NCI-H2081 (cell line): ENCODE data around the gene C16orf54.
"Not testable (repeated sequence)": the region's sequence is repeated elsewhere in the genome, so short reads cannot be mapped to it uniquely, and the experiment has no call there.

Experiments used
- DNase-seq, 2 experiments: peaks; one replicate each; lab custom pipeline; 2025; lab: John Stamatoyannopoulos, UW

Gene C16orf54

GRCh38 chr16:29767062-29767461, 21.3 kb upstream of the C16orf54 start:
- no peak for DNase-seq

- no peak for DNase-seq
Observed at GRCh38 chr16:29766571-29766970, 20.8 kb upstream of the C16orf54 start.

DNA sequence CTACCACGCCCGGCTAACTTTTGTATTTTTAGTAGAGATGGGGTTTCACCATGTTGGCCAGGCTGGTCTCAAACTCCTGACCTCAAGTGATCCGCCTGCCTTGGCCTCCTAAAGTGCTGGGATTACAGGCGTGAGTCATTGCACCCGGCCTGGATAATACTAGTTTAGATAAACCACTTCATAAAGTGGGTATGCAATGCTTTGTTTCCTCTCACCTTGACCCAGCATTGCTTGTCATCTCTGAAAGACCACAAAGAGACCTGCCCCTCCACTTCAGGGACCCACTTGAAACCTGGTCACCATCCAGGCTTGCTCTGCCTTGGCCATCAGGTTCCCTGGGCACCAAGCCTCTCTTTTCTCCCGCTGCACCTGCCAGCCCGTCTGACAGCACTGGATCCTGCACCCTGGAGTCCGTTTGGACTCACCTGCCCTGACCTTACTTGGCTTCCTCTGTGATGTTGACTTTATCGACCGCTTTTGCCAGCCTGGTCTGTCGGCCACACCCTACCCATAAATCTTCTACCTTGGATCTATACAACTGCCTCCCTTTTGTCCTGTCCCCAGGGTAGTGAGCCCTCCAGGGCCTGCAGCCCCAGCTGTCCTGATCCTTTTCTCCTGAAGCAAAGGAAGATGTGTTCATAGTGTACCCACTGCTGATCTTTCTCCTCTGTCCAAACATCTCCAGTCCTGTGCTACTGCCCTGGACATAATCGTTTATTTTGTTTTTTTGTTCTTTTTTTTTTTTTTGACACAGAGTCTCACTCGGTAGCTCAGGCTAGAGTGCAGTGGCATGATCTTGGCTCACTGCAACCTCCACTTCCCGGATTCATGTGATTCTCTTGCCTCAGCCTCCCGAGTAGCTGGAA, 19.6 kb upstream of the C16orf54 start:
- DNase-seq: peak; percentile 4 to 39

GRCh38 chr16:29763326-29763725, 17.5 kb upstream of the C16orf54 start:
- no peak for DNase-seq

- DNase-seq: no peak
Observed at GRCh38 chr16:29761882-29762281, 16.1 kb upstream of the C16orf54 start.

DNA sequence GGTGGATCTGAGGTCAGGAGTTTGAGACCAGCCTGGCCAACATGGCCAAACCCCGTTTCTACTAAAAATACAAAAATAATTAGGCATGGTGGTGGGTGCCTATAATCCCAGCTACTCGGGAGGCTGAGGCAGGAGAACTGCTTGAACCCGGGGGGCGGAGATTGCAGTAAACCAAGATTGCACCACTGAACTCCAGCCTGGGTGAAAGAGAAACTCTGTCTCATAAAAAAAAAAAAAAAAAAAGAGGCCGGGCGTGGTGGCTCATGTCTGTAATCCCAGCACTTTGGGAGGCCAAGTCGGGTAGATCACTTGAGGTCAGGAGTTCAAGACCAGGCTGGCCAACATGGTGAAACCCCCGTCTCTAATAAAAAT, 15.5 kb upstream of the C16orf54 start:
- DNase-seq: not testable (repeated sequence)

DNA sequence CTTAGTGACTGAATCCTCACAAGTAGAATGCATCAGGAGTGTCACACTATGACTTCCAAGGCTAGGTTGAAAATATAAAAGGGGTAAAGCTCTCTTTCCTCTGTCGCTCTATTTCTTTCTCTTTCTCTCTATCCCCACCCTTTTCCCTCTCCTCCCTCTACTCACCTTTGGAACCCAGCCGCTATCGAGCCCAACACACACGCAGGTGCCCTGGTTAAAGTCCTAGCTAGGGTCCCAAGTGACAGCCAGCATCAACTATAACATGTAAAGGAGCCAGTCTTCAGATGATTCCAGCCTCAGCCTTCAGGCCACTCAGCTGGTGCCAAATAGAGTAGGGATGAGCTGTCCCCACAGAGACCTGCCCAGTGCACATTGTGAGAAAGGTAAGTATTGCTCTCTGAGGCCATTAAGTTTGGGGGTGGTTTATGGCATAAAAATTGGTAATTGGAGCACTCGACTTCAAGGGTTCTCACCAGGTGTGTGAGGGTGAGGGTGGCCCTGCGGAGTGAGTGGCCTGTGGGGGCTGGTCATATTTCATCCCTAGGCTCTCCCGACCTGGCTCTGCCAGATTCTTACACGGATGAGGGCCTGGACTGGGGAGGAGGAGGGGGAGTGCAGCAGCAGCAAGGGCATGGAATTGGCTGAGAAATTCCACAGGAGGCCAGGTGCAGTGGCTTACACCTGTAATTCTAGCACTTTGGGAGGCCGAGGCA, 14.9 kb upstream of the C16orf54 start:
- no peak for DNase-seq

DNA sequence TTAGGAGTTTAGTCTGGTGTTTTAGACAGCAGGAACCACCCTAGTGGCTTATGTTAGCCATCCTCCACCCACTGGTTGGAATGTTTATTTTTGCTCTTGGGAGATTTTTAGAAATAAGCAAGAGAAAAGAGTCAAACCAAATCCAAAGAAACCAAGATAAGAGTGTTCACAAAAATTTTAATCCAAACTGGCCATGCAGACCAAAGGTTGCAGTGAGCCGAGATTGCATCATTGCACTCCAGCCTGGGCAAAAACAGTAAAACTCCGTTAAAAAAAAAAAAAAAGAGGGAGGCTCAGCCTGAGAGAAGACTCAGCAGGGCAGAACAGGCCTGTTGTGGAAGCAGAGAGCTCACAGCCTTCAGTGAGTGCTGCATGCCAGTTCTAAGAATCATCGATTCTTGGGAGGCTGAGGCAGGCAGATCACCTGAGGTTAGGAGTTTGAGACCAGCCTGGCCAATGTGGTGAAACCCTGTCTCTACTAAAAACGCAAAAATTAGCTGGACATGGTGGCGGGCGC, 12.2 kb upstream of the C16orf54 start:
- no peak for DNase-seq

GRCh38 chr16:29757086-29757485, 11.3 kb upstream of the C16orf54 start:
- not testable (repeated sequence) for DNase-seq

- DNase-seq: no peak
Observed at GRCh38 chr16:29756654-29757053, 10.9 kb upstream of the C16orf54 start.

GRCh38 chr16:29753516-29753915, 7.7 kb upstream of the C16orf54 start:
- DNase-seq: no peak

- DNase-seq: not testable (repeated sequence)
Observed at GRCh38 chr16:29748760-29749149, 3.0 kb upstream of the C16orf54 start.

DNA sequence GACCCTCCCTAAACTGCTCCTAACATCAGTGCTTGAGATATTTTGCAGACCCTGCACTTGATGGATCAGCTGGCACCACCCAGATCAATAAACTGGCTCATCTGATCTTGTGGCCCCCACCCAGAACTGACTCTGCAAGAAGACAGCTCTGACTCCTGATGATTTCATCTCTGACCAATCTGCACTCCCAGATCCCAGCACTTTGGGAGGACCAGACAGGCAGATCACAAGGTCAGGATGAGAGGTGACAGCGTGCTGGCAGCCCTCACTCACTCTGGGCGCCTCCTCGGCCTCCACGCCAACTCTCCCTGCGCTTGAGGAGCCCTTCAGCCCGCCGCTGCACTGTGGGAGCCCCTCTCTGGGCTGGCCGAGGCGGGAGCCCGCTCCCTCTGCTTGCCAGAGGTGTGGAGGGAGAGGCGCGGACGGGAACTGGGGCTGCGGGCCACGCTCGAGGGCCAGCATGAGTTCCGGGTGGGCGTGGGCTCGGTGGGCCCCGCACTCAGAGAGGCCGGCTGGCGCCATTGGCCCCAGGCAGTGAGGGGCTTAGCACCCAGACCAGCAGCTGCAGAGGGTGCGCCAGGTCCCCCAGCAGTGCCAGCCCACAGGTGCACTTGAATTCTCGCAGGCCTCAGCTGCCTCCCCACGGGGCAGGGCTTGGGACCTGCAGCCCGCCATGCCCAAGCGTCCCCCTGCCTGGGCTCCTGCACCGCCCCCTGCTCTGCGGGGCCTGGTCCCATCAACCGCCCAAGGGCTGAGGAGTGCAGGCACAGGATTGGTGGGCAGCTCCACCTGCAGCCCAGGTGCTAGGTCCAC, 2.4 kb upstream of the C16orf54 start:
- no peak for DNase-seq

DNA sequence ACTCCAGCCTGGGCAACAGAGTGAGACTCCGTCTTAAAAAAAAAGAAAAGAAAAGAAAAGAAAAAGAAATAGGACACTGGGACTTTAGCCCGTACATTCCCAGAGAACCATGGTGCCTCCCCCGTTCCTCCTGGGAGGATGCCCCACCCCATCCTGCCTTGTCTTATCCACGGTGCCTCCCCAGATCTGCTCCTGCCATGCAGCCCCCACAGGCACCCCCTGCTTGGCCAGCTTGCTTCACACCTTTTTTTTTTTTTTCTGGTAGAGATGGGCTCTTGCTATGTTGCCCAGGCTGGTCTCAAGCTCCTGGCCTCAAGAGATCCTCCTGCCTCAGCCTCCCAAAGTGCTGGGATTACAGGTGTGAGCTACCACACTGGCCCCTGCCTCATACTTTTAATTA, 728 bp upstream of the C16orf54 start:
- DNase-seq: not testable (repeated sequence)

DNA sequence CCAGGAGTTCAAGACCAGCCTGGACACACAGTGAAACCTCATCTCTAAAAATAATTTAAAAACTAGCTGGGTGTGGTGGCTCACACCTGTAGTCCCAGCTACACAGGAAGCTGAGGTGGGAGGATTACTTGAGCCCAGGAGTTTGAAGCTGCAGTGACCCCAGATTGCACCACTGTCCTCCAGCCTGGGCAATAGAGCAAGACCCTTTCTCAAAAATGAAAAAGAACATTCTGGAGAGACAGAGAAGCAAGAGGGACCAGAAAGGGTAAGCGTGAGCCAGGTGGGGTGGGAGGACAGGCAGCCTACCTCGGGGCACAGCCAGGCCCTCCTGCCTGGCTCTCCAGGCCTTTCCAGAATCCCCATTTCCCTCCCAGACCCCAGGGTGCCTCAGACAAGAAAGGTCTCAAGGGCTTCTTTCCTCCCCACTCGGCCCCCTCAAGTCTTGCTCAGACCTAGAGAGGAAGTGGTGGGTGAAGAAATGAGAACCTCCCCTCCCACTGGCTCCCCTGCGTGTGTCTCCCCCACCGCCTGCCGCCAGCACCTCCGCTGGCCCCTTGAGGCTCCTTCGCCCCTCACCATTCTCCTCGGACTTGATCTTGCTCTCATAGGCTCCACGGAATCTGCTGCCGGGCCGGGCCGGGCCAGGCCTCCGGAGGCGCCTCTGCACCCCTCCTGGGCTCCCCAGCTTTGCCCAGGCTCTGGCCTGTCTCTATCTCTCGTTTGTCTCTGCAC, 503 bp downstream of the C16orf54 start:
- DNase-seq: no peak

DNA sequence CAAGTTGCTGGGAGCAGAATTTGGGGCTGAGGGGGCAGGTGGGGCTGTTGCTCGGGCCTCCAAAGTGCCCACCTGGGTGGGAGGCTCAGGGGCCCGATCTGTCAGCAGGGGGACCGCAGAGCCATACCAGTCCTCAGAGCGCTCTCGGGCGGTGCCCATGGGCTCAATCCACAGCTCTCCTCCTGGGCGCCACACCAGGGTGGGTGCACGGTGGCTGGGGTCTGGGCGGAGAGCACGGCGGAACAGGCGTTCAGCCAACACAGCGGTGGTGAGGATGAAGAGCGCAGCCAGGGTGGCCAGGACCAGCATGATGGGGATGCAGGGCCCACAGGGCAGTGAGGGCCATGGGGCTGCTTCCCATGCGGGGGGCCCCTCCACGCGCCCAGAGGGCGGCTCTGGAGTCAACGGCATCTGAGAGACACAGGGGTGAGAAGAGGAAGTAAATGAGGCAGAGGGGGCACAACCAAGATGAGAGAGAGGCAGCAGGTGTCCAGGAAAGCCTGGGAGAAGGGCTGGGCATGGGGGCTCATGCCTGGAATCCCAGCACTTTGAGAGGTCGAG, 1.2 kb downstream of the C16orf54 start:
- DNase-seq: no peak

DNA sequence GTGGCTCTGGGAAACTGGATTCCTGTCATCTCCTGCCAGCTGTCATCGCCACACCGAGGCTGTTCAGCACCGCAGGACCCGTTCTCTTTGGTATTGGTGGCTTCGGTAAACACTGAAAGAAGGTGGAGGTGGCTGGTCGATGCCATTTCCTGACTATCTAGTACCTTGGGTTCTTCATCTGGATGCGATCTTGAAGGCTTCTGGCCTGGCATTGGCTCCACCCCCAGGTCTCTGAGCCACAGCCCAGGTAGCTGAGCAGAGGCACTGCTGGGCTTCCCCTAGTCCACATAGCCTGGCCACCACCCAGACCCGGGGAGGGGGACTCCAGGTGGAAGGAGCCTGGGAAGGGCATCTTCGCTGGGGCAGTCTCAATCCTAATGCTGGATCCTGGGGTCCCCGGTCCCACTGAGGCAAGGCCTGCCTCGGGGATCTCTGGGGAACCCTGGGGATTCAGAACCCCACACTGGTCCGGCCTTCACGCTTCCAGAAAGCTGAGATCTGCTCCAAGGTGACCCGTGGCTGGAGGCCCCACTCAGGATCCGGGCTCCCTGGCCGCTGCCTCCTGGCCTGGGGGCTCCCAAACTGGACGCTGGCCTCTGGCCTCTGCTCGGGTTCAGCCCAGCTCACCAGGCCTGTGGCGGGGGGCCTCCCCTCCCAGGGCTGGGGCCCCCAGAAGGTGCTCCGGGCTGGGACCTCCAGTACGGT, 1.8 kb downstream of the C16orf54 start:
- DNase-seq: no peak

- no peak for DNase-seq
Observed at GRCh38 chr16:29743475-29743826, 2.3 kb downstream of the C16orf54 start.

- DNase-seq: no peak
Observed at GRCh38 chr16:29742683-29743275, 3.0 kb downstream of the C16orf54 start.

DNA sequence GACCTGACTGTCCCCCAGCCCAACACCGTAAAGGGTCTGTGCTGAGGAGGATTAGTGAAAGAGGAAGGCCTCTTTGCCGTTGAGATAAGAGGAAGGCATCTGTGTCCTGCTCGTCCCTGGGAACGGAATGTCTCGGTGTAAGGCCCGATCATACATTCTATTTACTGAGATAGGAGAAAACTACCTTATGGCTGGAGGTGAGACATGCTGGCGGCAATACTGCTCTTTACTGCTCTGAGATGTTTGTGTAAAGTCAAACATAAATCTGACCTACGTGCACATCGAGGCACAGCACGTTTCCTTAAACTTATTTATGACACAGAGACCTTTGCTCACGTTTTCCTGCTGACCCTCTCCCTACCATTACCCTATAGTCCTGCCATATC, 5.2 kb downstream of the C16orf54 start:
- DNase-seq: not testable (repeated sequence)
